Activated CD8-positive, alpha-beta memory T cell treated with anti-CD3 and anti-CD28 coated beads, Interleukin-2, amount 50 U/mL, for 1 hour (primary cell): ENCODE measurements around the gene ARAF.

Experiments
- DNase-seq: peaks from one replicate; pipeline ENCODE4 v3.0.0-alpha.2; 2020; ENCODE audit errors: extremely low read depth

The ARAF gene

DNA sequence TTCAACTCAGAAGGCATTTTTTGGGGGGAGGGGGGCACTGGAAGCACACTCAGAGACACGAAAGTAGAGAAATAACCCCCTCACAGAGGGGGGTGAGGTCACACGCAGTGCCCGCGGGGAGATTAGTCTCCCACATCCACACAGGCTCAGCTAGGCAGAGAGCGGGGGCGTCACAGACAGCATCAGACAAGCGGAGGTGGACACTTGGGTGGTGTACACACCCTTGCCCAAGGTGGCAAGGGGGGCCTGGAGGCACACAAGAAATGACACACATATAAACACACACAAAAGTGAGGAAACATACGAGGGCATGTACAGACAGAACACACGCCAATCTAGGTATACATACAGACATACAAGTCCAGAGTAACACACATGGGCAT lies 59.3 kb downstream of the ARAF start:
- no peak for DNase-seq
